HepG2 (cell line): Measurements from ENCODE around the gene ARHGEF40. TPM values are rescaled to one million over a fixed set of nuclear protein-coding genes. Genes with fewer than 3 reads are reported as not detected.

ENCODE experiments used
- CREM ChIP-seq, 2 experiments: sonication (generic) in 1 of 2; formaldehyde crosslinking in 1 of 2; IDR thresholded peaks; 2 replicates each; pipeline versions ENCODE4 v1.4.0 to v1.6.1; 2016 to 2020; ENCODE audit warnings: antibody characterized with exemption in 1 of 2, mild to moderate bottlenecking in 1 of 2, missing genetic modification reagents in 1 of 2
- DNMT1 ChIP-seq: sonication (generic); formaldehyde crosslinking; IDR thresholded peaks from 2 replicates; pipeline ENCODE4 v1.5.1; 2020; ENCODE audit warnings: mild to moderate bottlenecking, missing genetic modification reagents
- HOXD1 ChIP-seq: sonication (generic); formaldehyde crosslinking; IDR thresholded peaks from 2 replicates; pipeline ENCODE4 v1.5.0; 2020; ENCODE audit warnings: missing genetic modification reagents
- PHB2 ChIP-seq: fragments of 450-650 bp; IDR thresholded peaks from 2 replicates; pipeline ENCODE4 v1.6.1; 2018; ENCODE audit not compliant: partially characterized antibody
- ZNF3 ChIP-seq: IDR thresholded peaks from 2 replicates; pipeline ENCODE4 v1.7.0; 2017; ENCODE audit warnings: inconsistent platforms
- ZSCAN29 ChIP-seq: sonication (generic); formaldehyde crosslinking; conservative IDR thresholded peaks from 2 replicates; pipeline ENCODE4 v1.4.0; 2020; ENCODE audit warnings: mild to moderate bottlenecking, missing genetic modification reagents
- polyA plus RNA-seq, 8 experiments: library from polyadenylated mRNA; depleted of rRNA in 3 of 8; stranded (reverse) in 7 of 8; unstranded in 1 of 8; fragments of >200 nt; fragmentation: Illumina TruSeq in 4 of 8; extraction: Trizol in 4 of 8; gene quantifications; 2 replicates each; pipeline versions ENCODE4 v1.2.1 to v1.2.3, GENCODE V29; 2011 to 2016; ENCODE audit warnings: low read depth in 4 of 8, missing spikeins in 1 of 8, mixed read lengths in 1 of 8; ENCODE audit not compliant: insufficient read depth in 1 of 8
- total RNA-seq, 5 experiments: library from RNA; depleted of rRNA; stranded (reverse); fragments of >200 nt; fragmentation: Illumina TruSeq; extraction: Trizol; gene quantifications; 2 replicates each; pipeline ENCODE4 v1.2.3, GENCODE V29; 2016; ENCODE audit warnings: low read depth in 1 of 5
- TF ChIP-seq, protein P1 (sequence below): IDR thresholded peaks from 2 replicates; pipeline ENCODE4 v1.6.1; 2016
- TF ChIP-seq, protein P2 (sequence below): sonication (generic); formaldehyde crosslinking; IDR thresholded peaks from 2 replicates; pipeline ENCODE4 v1.5.0; 2020; ENCODE audit warnings: mild to moderate bottlenecking, missing genetic modification reagents, borderline replicate concordance
- TF ChIP-seq, protein P3 (sequence below): sonication (generic); formaldehyde crosslinking; conservative IDR thresholded peaks from 2 replicates; pipeline ENCODE4 v1.8.0; 2022; ENCODE audit warnings: low read depth, missing genetic modification reagents
- TF ChIP-seq, protein P4 (sequence below): sonication (generic); formaldehyde crosslinking; IDR thresholded peaks from 2 replicates; pipeline ENCODE4 v1.9.0; 2022; ENCODE audit warnings: missing genetic modification reagents, mild to moderate bottlenecking, borderline replicate concordance

ARHGEF40 gene
- total and polyA plus RNA-seq, 2 of the 13 experiments (the other 11 are each of a cell fraction or from before 2014, with no cell fraction given): 28.1 to 78.1 TPM

- TF ChIP-seq, protein P1, sequence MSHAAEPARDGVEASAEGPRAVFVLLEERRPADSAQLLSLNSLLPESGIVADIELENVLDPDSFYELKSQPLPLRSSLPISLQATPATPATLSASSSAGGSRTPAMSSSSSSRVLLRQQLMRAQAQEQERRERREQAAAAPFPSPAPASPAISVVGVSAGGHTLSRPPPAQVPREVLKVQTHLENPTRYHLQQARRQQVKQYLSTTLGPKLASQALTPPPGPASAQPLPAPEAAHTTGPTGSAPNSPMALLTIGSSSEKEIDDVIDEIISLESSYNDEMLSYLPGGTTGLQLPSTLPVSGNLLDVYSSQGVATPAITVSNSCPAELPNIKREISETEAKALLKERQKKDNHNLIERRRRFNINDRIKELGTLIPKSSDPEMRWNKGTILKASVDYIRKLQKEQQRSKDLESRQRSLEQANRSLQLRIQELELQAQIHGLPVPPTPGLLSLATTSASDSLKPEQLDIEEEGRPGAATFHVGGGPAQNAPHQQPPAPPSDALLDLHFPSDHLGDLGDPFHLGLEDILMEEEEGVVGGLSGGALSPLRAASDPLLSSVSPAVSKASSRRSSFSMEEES (CRISPR knock-in tag): peak; percentile 95
- peak; percentile 84 for TF ChIP-seq HOXD1 (CRISPR knock-in tag)
- TF ChIP-seq DNMT1: peak; percentile 99; the same call in 1 of the 2 replicates
- TF ChIP-seq, protein P2, sequence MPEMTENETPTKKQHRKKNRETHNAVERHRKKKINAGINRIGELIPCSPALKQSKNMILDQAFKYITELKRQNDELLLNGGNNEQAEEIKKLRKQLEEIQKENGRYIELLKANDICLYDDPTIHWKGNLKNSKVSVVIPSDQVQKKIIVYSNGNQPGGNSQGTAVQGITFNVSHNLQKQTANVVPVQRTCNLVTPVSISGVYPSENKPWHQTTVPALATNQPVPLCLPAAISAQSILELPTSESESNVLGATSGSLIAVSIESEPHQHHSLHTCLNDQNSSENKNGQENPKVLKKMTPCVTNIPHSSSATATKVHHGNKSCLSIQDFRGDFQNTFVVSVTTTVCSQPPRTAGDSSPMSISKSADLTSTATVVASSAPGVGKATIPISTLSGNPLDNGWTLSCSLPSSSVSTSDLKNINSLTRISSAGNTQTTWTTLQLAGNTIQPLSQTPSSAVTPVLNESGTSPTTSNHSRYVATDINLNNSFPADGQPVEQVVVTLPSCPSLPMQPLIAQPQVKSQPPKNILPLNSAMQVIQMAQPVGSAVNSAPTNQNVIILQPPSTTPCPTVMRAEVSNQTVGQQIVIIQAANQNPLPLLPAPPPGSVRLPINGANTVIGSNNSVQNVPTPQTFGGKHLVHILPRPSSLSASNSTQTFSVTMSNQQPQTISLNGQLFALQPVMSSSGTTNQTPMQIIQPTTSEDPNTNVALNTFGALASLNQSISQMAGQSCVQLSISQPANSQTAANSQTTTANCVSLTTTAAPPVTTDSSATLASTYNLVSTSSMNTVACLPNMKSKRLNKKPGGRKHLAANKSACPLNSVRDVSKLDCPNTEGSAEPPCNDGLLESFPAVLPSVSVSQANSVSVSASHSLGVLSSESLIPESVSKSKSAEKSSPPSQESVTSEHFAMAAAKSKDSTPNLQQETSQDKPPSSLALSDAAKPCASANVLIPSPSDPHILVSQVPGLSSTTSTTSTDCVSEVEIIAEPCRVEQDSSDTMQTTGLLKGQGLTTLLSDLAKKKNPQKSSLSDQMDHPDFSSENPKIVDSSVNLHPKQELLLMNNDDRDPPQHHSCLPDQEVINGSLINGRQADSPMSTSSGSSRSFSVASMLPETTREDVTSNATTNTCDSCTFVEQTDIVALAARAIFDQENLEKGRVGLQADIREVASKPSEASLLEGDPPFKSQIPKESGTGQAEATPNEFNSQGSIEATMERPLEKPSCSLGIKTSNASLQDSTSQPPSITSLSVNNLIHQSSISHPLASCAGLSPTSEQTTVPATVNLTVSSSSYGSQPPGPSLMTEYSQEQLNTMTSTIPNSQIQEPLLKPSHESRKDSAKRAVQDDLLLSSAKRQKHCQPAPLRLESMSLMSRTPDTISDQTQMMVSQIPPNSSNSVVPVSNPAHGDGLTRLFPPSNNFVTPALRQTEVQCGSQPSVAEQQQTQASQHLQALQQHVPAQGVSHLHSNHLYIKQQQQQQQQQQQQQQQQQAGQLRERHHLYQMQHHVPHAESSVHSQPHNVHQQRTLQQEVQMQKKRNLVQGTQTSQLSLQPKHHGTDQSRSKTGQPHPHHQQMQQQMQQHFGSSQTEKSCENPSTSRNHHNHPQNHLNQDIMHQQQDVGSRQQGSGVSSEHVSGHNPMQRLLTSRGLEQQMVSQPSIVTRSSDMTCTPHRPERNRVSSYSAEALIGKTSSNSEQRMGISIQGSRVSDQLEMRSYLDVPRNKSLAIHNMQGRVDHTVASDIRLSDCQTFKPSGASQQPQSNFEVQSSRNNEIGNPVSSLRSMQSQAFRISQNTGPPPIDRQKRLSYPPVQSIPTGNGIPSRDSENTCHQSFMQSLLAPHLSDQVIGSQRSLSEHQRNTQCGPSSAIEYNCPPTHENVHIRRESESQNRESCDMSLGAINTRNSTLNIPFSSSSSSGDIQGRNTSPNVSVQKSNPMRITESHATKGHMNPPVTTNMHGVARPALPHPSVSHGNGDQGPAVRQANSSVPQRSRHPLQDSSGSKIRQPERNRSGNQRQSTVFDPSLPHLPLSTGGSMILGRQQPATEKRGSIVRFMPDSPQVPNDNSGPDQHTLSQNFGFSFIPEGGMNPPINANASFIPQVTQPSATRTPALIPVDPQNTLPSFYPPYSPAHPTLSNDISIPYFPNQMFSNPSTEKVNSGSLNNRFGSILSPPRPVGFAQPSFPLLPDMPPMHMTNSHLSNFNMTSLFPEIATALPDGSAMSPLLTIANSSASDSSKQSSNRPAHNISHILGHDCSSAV (CRISPR knock-in tag): peak; percentile 95; the same call in 1 of the 2 replicates
- no peak for TF ChIP-seq PHB2
- TF ChIP-seq ZSCAN29 (CRISPR knock-in tag): peak; percentile 59; the same call in 1 of the 2 replicates
- no peak for TF ChIP-seq ZNF3
- peak; percentile 88 for TF ChIP-seq CREM (IDR thresholded peaks at IDR 0.05)
- TF ChIP-seq CREM (CRISPR knock-in tag; IDR thresholded peaks at IDR 0.05): 0 out of 2 replicates have a peak, but pooled peaks have one; percentile 57
- TF ChIP-seq, protein P3, sequence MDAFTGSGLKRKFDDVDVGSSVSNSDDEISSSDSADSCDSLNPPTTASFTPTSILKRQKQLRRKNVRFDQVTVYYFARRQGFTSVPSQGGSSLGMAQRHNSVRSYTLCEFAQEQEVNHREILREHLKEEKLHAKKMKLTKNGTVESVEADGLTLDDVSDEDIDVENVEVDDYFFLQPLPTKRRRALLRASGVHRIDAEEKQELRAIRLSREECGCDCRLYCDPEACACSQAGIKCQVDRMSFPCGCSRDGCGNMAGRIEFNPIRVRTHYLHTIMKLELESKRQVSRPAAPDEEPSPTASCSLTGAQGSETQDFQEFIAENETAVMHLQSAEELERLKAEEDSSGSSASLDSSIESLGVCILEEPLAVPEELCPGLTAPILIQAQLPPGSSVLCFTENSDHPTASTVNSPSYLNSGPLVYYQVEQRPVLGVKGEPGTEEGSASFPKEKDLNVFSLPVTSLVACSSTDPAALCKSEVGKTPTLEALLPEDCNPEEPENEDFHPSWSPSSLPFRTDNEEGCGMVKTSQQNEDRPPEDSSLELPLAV: peak; percentile 84; the same call in 1 of the 2 replicates
- TF ChIP-seq, protein P4, sequence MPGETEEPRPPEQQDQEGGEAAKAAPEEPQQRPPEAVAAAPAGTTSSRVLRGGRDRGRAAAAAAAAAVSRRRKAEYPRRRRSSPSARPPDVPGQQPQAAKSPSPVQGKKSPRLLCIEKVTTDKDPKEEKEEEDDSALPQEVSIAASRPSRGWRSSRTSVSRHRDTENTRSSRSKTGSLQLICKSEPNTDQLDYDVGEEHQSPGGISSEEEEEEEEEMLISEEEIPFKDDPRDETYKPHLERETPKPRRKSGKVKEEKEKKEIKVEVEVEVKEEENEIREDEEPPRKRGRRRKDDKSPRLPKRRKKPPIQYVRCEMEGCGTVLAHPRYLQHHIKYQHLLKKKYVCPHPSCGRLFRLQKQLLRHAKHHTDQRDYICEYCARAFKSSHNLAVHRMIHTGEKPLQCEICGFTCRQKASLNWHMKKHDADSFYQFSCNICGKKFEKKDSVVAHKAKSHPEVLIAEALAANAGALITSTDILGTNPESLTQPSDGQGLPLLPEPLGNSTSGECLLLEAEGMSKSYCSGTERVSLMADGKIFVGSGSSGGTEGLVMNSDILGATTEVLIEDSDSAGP: peak; percentile 98
Observed at GRCh38 chr14:21103710-21104447, 33.8 kb downstream of the ARHGEF40 start (continued).
